ENCODE data around the gene TRERF1.

The TRERF1 gene

DNA sequence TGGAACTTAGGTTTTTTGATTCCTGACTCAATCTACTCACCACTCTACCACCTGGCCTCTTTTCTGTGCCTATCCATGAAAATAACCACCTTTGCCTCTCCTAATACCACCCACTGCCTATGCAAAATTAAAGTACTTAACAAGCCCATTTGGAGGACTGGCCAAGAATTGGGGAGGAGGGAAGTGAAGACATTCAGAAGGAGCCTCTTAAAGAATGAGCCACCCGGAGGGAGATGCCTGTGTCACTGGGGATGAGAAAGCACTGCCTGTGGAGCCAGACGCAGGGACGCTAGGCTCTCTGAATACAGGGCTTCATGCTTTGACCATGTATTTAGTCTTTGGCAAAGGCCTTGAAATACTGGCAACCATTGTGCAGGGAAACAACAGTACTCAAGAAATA, 194.1 kb downstream of the TRERF1 start:
- TF ChIP-seq ZNF202 (tag by site-specific recombination; IDR thresholded peaks at IDR 0.05; ENCODE audit: borderline replicate concordance): no peak
- TF ChIP-seq SCRT1 (tag by site-specific recombination; IDR thresholded peaks at IDR 0.05; ENCODE audit: borderline replicate concordance): no peak
- no peak for TF ChIP-seq ZBTB11 (tag by site-specific recombination; conservative IDR thresholded peaks at IDR 0.05; ENCODE audit: low read depth)
- no peak for TF ChIP-seq SCRT2 (tag by site-specific recombination; IDR thresholded peaks at IDR 0.05)
- no peak for TF ChIP-seq TCF7L2 (IDR thresholded peaks at IDR 0.05; ENCODE audit: borderline replicate concordance, low read depth, low read length)
- no peak for TF ChIP-seq MYNN (tag by site-specific recombination; IDR thresholded peaks at IDR 0.05; ENCODE audit: borderline replicate concordance)
- TF ChIP-seq BCL11B (tag by site-specific recombination; IDR thresholded peaks at IDR 0.05; ENCODE audit: low read depth): no peak
- no peak for TF ChIP-seq ZNF747 (tag by site-specific recombination; IDR thresholded peaks at IDR 0.05)
- TF ChIP-seq HIC1 (tag by site-specific recombination; IDR thresholded peaks at IDR 0.05): no peak
- no peak for TF ChIP-seq ZNF518A (tag by site-specific recombination; conservative IDR thresholded peaks at IDR 0.05; ENCODE audit: low read depth)
- TF ChIP-seq, protein P1, sequence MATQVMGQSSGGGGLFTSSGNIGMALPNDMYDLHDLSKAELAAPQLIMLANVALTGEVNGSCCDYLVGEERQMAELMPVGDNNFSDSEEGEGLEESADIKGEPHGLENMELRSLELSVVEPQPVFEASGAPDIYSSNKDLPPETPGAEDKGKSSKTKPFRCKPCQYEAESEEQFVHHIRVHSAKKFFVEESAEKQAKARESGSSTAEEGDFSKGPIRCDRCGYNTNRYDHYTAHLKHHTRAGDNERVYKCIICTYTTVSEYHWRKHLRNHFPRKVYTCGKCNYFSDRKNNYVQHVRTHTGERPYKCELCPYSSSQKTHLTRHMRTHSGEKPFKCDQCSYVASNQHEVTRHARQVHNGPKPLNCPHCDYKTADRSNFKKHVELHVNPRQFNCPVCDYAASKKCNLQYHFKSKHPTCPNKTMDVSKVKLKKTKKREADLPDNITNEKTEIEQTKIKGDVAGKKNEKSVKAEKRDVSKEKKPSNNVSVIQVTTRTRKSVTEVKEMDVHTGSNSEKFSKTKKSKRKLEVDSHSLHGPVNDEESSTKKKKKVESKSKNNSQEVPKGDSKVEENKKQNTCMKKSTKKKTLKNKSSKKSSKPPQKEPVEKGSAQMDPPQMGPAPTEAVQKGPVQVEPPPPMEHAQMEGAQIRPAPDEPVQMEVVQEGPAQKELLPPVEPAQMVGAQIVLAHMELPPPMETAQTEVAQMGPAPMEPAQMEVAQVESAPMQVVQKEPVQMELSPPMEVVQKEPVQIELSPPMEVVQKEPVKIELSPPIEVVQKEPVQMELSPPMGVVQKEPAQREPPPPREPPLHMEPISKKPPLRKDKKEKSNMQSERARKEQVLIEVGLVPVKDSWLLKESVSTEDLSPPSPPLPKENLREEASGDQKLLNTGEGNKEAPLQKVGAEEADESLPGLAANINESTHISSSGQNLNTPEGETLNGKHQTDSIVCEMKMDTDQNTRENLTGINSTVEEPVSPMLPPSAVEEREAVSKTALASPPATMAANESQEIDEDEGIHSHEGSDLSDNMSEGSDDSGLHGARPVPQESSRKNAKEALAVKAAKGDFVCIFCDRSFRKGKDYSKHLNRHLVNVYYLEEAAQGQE (tag by site-specific recombination; IDR thresholded peaks at IDR 0.05): no peak
- no peak for TF ChIP-seq ZNF677 (tag by site-specific recombination; IDR thresholded peaks at IDR 0.05)
- TF ChIP-seq, protein P2, sequence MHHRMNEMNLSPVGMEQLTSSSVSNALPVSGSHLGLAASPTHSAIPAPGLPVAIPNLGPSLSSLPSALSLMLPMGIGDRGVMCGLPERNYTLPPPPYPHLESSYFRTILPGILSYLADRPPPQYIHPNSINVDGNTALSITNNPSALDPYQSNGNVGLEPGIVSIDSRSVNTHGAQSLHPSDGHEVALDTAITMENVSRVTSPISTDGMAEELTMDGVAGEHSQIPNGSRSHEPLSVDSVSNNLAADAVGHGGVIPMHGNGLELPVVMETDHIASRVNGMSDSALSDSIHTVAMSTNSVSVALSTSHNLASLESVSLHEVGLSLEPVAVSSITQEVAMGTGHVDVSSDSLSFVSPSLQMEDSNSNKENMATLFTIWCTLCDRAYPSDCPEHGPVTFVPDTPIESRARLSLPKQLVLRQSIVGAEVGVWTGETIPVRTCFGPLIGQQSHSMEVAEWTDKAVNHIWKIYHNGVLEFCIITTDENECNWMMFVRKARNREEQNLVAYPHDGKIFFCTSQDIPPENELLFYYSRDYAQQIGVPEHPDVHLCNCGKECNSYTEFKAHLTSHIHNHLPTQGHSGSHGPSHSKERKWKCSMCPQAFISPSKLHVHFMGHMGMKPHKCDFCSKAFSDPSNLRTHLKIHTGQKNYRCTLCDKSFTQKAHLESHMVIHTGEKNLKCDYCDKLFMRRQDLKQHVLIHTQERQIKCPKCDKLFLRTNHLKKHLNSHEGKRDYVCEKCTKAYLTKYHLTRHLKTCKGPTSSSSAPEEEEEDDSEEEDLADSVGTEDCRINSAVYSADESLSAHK (tag by site-specific recombination; IDR thresholded peaks at IDR 0.05): no peak
- TF ChIP-seq ZSCAN18 (tag by site-specific recombination; IDR thresholded peaks at IDR 0.05): no peak
- TF ChIP-seq ZNF112 (tag by site-specific recombination; IDR thresholded peaks at IDR 0.05): no peak
- TF ChIP-seq GLIS1 (tag by site-specific recombination; IDR thresholded peaks at IDR 0.05): no peak
- TF ChIP-seq, protein P3, sequence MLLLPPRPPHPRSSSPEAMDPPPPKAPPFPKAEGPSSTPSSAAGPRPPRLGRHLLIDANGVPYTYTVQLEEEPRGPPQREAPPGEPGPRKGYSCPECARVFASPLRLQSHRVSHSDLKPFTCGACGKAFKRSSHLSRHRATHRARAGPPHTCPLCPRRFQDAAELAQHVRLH (tag by site-specific recombination; IDR thresholded peaks at IDR 0.05): no peak
- no peak for TF ChIP-seq ZNF707 (tag by site-specific recombination; IDR thresholded peaks at IDR 0.05)
- Histone ChIP-seq H3K27ac (ENCODE audit: extremely low read depth, low read depth, low read length) (no peak overlapping the region), H3K36me3 (ENCODE audit: control insufficient read depth in 2 of 2, insufficient read depth in 1 of 2, low read length in 2 of 2) (peaks cover 0 to 17% of the 10 kb centered on the region in 2 experiments; a peak in 1 of 3 replicates), H3K4me3 (ENCODE audit: low read depth, low read length) (no peak overlapping the region), H3K9me3 (ENCODE audit: control insufficient read depth, insufficient read depth, low read depth, low read length) (no peaks in the 10 kb centered on the region), H3K4me1 (ENCODE audit: control insufficient read depth, insufficient read depth, low read length) (no peaks in the 10 kb centered on the region)
- ChIA-PET CTCF (interaction anchor here (0.6 to 2.1 kb wide), 2 partner anchors 13 to 290 kb away, joined by 4 to 6 read pairs; no protein-coding TSS in a partner anchor), POLR2A (no interaction called here)
